ENCODE measurements around the gene RAD23B.

DNA sequence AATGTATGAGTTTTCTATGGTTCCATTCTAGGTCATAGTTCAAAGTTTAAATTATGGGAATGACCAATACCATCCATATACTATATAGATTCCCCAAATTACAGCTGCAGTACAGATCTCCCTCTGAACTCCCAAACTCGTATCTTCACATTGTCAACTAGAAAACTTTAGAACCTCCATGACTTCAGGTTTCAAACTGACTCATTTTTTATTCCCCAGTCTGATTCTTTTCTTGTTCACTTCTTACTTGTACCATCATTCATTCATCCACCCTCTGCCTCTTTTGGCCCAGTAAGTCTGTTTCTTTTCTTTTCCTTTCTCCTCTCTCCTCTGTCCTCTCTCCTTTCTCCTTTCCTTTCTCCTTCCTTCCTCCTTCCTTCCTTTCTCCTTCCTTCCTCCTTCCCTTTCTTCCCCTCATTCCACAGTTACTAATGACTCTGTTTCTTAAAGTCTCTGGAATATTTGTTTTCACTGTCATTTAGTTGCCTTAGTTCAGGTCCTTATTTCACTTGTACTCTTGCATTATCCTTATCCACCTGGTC is 30.5 kb downstream of the RAD23B start:
- TF ChIP-seq, protein P1, sequence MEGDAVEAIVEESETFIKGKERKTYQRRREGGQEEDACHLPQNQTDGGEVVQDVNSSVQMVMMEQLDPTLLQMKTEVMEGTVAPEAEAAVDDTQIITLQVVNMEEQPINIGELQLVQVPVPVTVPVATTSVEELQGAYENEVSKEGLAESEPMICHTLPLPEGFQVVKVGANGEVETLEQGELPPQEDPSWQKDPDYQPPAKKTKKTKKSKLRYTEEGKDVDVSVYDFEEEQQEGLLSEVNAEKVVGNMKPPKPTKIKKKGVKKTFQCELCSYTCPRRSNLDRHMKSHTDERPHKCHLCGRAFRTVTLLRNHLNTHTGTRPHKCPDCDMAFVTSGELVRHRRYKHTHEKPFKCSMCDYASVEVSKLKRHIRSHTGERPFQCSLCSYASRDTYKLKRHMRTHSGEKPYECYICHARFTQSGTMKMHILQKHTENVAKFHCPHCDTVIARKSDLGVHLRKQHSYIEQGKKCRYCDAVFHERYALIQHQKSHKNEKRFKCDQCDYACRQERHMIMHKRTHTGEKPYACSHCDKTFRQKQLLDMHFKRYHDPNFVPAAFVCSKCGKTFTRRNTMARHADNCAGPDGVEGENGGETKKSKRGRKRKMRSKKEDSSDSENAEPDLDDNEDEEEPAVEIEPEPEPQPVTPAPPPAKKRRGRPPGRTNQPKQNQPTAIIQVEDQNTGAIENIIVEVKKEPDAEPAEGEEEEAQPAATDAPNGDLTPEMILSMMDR (IDR thresholded peaks at IDR 0.05 in 2 of 3, conservative IDR thresholded peaks at IDR 0.05 in 1 of 3; ENCODE audit: borderline replicate concordance in 1 of 3, insufficient read depth in 1 of 3, low read depth in 2 of 3, low read length in 2 of 3), result no peak
- TF ChIP-seq ZBTB33 (IDR thresholded peaks at IDR 0.05; ENCODE audit: extremely low read depth, insufficient replicate concordance, low read length), result no peak
- TF ChIP-seq ZFX (IDR thresholded peaks at IDR 0.05), result no peak
- TF ChIP-seq, protein P2, sequence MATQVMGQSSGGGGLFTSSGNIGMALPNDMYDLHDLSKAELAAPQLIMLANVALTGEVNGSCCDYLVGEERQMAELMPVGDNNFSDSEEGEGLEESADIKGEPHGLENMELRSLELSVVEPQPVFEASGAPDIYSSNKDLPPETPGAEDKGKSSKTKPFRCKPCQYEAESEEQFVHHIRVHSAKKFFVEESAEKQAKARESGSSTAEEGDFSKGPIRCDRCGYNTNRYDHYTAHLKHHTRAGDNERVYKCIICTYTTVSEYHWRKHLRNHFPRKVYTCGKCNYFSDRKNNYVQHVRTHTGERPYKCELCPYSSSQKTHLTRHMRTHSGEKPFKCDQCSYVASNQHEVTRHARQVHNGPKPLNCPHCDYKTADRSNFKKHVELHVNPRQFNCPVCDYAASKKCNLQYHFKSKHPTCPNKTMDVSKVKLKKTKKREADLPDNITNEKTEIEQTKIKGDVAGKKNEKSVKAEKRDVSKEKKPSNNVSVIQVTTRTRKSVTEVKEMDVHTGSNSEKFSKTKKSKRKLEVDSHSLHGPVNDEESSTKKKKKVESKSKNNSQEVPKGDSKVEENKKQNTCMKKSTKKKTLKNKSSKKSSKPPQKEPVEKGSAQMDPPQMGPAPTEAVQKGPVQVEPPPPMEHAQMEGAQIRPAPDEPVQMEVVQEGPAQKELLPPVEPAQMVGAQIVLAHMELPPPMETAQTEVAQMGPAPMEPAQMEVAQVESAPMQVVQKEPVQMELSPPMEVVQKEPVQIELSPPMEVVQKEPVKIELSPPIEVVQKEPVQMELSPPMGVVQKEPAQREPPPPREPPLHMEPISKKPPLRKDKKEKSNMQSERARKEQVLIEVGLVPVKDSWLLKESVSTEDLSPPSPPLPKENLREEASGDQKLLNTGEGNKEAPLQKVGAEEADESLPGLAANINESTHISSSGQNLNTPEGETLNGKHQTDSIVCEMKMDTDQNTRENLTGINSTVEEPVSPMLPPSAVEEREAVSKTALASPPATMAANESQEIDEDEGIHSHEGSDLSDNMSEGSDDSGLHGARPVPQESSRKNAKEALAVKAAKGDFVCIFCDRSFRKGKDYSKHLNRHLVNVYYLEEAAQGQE (IDR thresholded peaks at IDR 0.05; ENCODE audit: low read depth), result no peak
- no peak for TF ChIP-seq POLR2A (IDR thresholded peaks at IDR 0.05; ENCODE audit: borderline replicate concordance, extremely low read depth, insufficient read depth, insufficient read length)
- no peak for TF ChIP-seq SP1 (IDR thresholded peaks at IDR 0.05; ENCODE audit: low read depth)
- no peak for TF ChIP-seq POLR2AphosphoS5 (IDR thresholded peaks at IDR 0.05; ENCODE audit: low read depth, low read length)
